ENCODE measurements around the gene DHX32. TPM values are rescaled to one million over a fixed set of nuclear protein-coding genes. Genes with fewer than 3 reads are reported as not detected.
A peak's percentile ranks its signal among the peaks of the same experiment; 100 is the strongest.

The DHX32 gene
- polyA plus RNA-seq, 1 of the 3 experiments (the other 2 are of a cell fraction), result 16.8 TPM

DNA sequence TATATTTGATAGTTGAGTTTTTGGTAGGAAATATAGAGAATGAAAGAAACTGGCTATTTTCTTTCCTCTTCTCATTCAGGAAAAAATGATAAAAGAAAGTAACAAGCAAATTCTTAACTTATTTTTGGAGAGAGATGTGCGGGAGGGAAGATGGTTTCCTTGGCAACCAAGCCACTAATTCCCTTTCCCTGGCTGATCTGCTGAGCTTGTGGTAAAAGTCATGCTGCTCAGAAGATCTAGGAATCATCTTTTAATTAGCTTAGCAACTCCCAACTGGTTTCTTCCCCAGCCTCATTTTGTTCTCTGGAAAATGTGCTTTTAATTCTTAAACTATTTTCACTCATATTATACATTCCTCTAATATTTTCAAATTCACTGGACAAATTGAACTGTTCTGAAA is 69.8 kb downstream of the DHX32 start:
- Histone ChIP-seq H3K79me2 (ENCODE audit: insufficient read depth) (no peaks in the 10 kb centered on the region), H3K9ac (no peak overlapping the region), H4K20me1 (ENCODE audit: insufficient read depth) (no peaks in the 10 kb centered on the region), H3K4me1 (ENCODE audit: control insufficient read depth in 1 of 2, insufficient read depth in 2 of 2, low read depth in 1 of 2, low read length in 1 of 2) (no peaks in the 10 kb centered on the region; a peak in 1 of 4 replicates), H3F3A (replicated peaks; ENCODE audit: insufficient read depth) (no peaks in the 10 kb centered on the region), H3K36me3 (replicated peaks in 1 of 2; ENCODE audit: control insufficient read depth in 1 of 2, insufficient read depth in 2 of 2, low read length in 1 of 2) (peaks cover 29 to 81% of the 10 kb centered on the region in 2 experiments), H2AFZ (ENCODE audit: low read depth) (no peak overlapping the region), H3K27ac (ENCODE audit: low read depth in 2 of 2, low read length in 1 of 2) (peak overlapping the region in 1 of 2 experiments; percentile 16; a peak in 2 of 4 replicates), H3K27me3 (ENCODE audit: insufficient read depth) (no peaks in the 10 kb centered on the region), H3K4me2 (no peak overlapping the region), H3K9me2 (no peaks in the 10 kb centered on the region), H3K9me3 (no peaks in the 10 kb centered on the region), H3K4me3 (ENCODE audit: low read depth in 2 of 2, low read length in 1 of 2) (no peak overlapping the region)
- 78% methylated on average over 1 of the region's 1 CpG for WGBS (ENCODE audit: low lambda C conversion rate)
- TF ChIP-seq, protein P1, sequence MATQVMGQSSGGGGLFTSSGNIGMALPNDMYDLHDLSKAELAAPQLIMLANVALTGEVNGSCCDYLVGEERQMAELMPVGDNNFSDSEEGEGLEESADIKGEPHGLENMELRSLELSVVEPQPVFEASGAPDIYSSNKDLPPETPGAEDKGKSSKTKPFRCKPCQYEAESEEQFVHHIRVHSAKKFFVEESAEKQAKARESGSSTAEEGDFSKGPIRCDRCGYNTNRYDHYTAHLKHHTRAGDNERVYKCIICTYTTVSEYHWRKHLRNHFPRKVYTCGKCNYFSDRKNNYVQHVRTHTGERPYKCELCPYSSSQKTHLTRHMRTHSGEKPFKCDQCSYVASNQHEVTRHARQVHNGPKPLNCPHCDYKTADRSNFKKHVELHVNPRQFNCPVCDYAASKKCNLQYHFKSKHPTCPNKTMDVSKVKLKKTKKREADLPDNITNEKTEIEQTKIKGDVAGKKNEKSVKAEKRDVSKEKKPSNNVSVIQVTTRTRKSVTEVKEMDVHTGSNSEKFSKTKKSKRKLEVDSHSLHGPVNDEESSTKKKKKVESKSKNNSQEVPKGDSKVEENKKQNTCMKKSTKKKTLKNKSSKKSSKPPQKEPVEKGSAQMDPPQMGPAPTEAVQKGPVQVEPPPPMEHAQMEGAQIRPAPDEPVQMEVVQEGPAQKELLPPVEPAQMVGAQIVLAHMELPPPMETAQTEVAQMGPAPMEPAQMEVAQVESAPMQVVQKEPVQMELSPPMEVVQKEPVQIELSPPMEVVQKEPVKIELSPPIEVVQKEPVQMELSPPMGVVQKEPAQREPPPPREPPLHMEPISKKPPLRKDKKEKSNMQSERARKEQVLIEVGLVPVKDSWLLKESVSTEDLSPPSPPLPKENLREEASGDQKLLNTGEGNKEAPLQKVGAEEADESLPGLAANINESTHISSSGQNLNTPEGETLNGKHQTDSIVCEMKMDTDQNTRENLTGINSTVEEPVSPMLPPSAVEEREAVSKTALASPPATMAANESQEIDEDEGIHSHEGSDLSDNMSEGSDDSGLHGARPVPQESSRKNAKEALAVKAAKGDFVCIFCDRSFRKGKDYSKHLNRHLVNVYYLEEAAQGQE (IDR thresholded peaks at IDR 0.05; ENCODE audit: low read depth, low read length), result no peak
- no peak for TF ChIP-seq FOXJ3 (CRISPR knock-in tag; IDR thresholded peaks at IDR 0.05)
- no peak for TF ChIP-seq GATA2 (CRISPR knock-in tag; IDR thresholded peaks at IDR 0.05)
- TF ChIP-seq, protein P2, sequence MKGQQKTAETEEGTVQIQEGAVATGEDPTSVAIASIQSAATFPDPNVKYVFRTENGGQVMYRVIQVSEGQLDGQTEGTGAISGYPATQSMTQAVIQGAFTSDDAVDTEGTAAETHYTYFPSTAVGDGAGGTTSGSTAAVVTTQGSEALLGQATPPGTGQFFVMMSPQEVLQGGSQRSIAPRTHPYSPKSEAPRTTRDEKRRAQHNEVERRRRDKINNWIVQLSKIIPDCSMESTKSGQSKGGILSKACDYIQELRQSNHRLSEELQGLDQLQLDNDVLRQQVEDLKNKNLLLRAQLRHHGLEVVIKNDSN (IDR thresholded peaks at IDR 0.05; ENCODE audit: borderline replicate concordance, low read depth), result no peak
- TF ChIP-seq, protein P3, sequence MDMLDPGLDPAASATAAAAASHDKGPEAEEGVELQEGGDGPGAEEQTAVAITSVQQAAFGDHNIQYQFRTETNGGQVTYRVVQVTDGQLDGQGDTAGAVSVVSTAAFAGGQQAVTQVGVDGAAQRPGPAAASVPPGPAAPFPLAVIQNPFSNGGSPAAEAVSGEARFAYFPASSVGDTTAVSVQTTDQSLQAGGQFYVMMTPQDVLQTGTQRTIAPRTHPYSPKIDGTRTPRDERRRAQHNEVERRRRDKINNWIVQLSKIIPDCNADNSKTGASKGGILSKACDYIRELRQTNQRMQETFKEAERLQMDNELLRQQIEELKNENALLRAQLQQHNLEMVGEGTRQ (IDR thresholded peaks at IDR 0.05; ENCODE audit: borderline replicate concordance, low read depth, low read length), result no peak
- TF ChIP-seq, protein P4, sequence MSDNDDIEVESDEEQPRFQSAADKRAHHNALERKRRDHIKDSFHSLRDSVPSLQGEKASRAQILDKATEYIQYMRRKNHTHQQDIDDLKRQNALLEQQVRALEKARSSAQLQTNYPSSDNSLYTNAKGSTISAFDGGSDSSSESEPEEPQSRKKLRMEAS (IDR thresholded peaks at IDR 0.05; ENCODE audit: low read depth), result no peak
- TF ChIP-seq, protein P5, sequence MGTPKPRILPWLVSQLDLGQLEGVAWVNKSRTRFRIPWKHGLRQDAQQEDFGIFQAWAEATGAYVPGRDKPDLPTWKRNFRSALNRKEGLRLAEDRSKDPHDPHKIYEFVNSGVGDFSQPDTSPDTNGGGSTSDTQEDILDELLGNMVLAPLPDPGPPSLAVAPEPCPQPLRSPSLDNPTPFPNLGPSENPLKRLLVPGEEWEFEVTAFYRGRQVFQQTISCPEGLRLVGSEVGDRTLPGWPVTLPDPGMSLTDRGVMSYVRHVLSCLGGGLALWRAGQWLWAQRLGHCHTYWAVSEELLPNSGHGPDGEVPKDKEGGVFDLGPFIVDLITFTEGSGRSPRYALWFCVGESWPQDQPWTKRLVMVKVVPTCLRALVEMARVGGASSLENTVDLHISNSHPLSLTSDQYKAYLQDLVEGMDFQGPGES (IDR thresholded peaks at IDR 0.05; ENCODE audit: low read depth, low read length), result no peak
- TF ChIP-seq RFX5 (IDR thresholded peaks at IDR 0.05; ENCODE audit: low read length), result no peak
- TF ChIP-seq RAD21 (IDR thresholded peaks at IDR 0.05; ENCODE audit: low read length), result no peak
- TF ChIP-seq, protein P6, sequence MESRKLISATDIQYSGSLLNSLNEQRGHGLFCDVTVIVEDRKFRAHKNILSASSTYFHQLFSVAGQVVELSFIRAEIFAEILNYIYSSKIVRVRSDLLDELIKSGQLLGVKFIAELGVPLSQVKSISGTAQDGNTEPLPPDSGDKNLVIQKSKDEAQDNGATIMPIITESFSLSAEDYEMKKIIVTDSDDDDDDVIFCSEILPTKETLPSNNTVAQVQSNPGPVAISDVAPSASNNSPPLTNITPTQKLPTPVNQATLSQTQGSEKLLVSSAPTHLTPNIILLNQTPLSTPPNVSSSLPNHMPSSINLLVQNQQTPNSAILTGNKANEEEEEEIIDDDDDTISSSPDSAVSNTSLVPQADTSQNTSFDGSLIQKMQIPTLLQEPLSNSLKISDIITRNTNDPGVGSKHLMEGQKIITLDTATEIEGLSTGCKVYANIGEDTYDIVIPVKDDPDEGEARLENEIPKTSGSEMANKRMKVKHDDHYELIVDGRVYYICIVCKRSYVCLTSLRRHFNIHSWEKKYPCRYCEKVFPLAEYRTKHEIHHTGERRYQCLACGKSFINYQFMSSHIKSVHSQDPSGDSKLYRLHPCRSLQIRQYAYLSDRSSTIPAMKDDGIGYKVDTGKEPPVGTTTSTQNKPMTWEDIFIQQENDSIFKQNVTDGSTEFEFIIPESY (IDR thresholded peaks at IDR 0.05; ENCODE audit: borderline replicate concordance, low read depth), result no peak
- no peak for TF ChIP-seq TAF1 (IDR thresholded peaks at IDR 0.05; ENCODE audit: borderline replicate concordance, low read depth, low read length)
- TF ChIP-seq EZH2phosphoT487 (IDR thresholded peaks at IDR 0.05; ENCODE audit: borderline replicate concordance, low read depth), result no peak
- DNase-seq, result no peak
- CTCF ChIA-PET, result no interaction called here
- POLR2A ChIA-PET, result no interaction called here
